ENCODE measurements around the gene CLEC16A. TPM values are rescaled to one million over a fixed set of nuclear protein-coding genes. Genes with fewer than 3 reads are reported as not detected.
A peak's percentile ranks its signal among the peaks of the same experiment; 100 is the strongest.

The CLEC16A gene
- total RNA-seq, 4 donors from 2014 or later, result 24.5 to 33.0 (median 29.3) TPM

DNA sequence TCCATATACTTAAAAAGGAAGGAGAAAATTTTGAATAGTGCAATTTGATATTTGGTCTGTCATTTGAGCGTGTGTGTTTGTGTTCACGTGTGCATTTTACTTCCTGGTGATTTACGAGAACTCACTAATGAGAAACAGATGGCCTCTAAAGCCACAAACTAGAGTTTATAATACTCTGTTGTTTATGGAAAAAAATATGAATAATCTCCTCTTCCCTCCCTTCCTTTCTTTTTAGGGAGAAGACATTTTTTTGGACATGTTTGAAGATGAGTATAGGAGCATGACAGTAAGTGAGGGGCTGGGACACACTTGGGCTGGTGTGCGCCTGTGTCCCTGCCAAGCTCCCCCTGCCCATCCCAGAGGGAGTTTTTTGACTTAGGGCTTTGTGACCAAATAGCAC lies 102.7 kb downstream of the CLEC16A start:
- no peak for TF ChIP-seq POLR2A (IDR thresholded peaks at IDR 0.05)
- TF ChIP-seq, protein P1, sequence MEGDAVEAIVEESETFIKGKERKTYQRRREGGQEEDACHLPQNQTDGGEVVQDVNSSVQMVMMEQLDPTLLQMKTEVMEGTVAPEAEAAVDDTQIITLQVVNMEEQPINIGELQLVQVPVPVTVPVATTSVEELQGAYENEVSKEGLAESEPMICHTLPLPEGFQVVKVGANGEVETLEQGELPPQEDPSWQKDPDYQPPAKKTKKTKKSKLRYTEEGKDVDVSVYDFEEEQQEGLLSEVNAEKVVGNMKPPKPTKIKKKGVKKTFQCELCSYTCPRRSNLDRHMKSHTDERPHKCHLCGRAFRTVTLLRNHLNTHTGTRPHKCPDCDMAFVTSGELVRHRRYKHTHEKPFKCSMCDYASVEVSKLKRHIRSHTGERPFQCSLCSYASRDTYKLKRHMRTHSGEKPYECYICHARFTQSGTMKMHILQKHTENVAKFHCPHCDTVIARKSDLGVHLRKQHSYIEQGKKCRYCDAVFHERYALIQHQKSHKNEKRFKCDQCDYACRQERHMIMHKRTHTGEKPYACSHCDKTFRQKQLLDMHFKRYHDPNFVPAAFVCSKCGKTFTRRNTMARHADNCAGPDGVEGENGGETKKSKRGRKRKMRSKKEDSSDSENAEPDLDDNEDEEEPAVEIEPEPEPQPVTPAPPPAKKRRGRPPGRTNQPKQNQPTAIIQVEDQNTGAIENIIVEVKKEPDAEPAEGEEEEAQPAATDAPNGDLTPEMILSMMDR (IDR thresholded peaks at IDR 0.05 in 4 of 5, conservative IDR thresholded peaks at IDR 0.05 in 1 of 5), result no peak
- Histone ChIP-seq H3K36me3 (peaks cover 6 to 62% of the 10 kb centered on the region in 2 donors), H3K27ac (peak overlapping the region; percentile 24 to 40 (median 34)), H3K27me3 (no peaks in the 10 kb centered on the region), H3K4me3 (no peak overlapping the region), H3K9me3 (no peaks in the 10 kb centered on the region), H3K4me1 (no peaks in the 10 kb centered on the region)
- DNase-seq, result peak in 1 of 2 donors; percentile 6
- intact Hi-C loops (cut with DNase I; ENCODE audit: low total_unique reads) (no loop called here), in situ Hi-C loops (cut with MboI; ENCODE audit: low sequenced_read_pairs in 4 of 4) (no loop called here)
- ATAC-seq, result peak; percentile 46 to 64

DNA sequence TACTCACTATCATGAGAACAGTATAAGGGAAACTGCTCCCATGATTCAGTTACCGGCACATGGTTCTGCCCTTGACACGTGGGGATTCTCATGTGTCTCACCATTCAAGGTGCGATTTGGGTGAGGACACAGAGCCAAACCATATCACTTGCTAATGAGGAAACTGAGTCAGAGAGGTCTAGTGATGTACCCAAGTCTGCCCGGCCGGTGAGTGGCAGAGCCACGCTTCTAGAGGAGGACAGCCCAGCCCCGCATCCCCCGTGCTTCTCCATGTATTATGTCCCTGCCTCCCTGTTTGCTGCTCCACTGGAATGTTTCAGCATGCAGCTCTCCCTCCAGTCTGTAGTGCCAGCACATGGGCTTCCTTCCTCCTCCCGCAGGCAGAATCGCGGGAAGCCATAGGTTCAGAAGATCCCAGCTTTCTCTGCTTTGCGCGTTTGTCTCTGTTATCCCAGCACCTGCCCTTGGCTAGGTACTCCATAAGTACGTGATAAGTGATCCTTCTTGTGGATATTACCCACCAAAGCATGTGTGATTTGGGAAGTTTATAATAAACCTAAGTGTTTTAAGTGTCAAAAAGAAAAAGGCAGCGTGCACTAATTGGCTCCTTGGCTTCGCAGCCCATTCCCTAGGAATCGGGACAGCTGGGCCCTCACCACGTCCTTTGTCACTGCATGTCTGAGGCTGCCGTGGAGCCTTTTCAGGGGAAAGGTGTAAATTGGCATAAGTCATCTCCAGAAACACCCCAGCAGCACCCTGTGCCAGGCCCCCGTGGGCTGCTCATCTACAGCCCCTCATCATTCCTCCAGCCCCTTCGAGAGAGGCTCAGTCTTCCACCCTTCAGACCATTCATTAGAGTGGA lies 103.8 kb downstream of the CLEC16A start:
- intact Hi-C loops (cut with DNase I; ENCODE audit: low total_unique reads) (no loop called here), in situ Hi-C loops (cut with MboI; ENCODE audit: low sequenced_read_pairs in 4 of 4) (no loop called here)
- Histone ChIP-seq H3K4me3 (no peak overlapping the region), H3K27ac (peak overlapping the region in 2 of 4 donors; percentile 24 to 36), H3K36me3 (peaks cover 6 to 63% of the 10 kb centered on the region in 2 donors), H3K27me3 (no peaks in the 10 kb centered on the region), H3K4me1 (no peaks in the 10 kb centered on the region), H3K9me3 (no peaks in the 10 kb centered on the region)
- TF ChIP-seq POLR2A (IDR thresholded peaks at IDR 0.05), result no peak
- TF ChIP-seq, protein P1 (IDR thresholded peaks at IDR 0.05 in 4 of 5, conservative IDR thresholded peaks at IDR 0.05 in 1 of 5), result no peak
- DNase-seq, result no peak
- no peak for ATAC-seq

- H3K27ac ChIP-seq, result no peak overlapping the region
- H3K27me3 ChIP-seq, result no peaks in the 10 kb centered on the region
- H3K36me3 ChIP-seq, result peaks cover 3 to 62% of the 10 kb centered on the region in 2 donors
- intact Hi-C loops (cut with DNase I; ENCODE audit: low total_unique reads), result no loop called here
- no peak overlapping the region for H3K4me3 ChIP-seq
- no peaks in the 10 kb centered on the region for H3K9me3 ChIP-seq
- ATAC-seq (no peak), DNase-seq (no peak)
- no peaks in the 10 kb centered on the region for H3K4me1 ChIP-seq
- in situ Hi-C loops (cut with MboI; ENCODE audit: low sequenced_read_pairs in 4 of 4), result no loop called here
- TF ChIP-seq POLR2A (IDR thresholded peaks at IDR 0.05), result no peak
- TF ChIP-seq, protein P1 (IDR thresholded peaks at IDR 0.05 in 4 of 5, conservative IDR thresholded peaks at IDR 0.05 in 1 of 5), result no peak
Observed at GRCh38 chr16:11049396-11050059, 105.2 kb downstream of the CLEC16A start.

DNA sequence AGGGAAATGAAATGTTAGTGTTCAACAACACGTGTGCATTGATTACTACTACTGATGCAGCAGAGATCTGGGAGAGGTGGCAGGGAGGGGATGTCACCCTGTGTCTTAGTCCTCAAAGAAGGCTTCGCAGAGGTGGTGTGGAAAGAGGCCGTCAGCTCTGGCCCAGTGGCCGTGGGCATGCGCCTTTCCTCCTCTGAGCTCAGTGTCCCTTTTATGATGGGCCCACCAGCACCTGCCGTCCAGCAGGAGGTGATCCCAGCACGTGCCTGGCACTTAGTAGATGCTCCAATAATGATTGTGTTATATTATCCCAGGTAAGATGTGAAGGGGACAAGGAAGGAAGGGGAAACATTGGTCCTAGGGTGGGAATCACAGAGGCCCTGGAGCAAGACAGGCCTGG lies 106.2 kb downstream of the CLEC16A start:
- Histone ChIP-seq H3K9me3 (no peaks in the 10 kb centered on the region), H3K4me3 (no peak overlapping the region), H3K36me3 (peaks cover 3 to 54% of the 10 kb centered on the region in 2 donors), H3K27me3 (no peaks in the 10 kb centered on the region), H3K4me1 (no peaks in the 10 kb centered on the region), H3K27ac (no peak overlapping the region)
- no peak for DNase-seq
- TF ChIP-seq POLR2A (IDR thresholded peaks at IDR 0.05), result no peak
- TF ChIP-seq, protein P1 (IDR thresholded peaks at IDR 0.05 in 4 of 5, conservative IDR thresholded peaks at IDR 0.05 in 1 of 5), result no peak
- ATAC-seq, result no peak
- in situ Hi-C loops (cut with MboI; ENCODE audit: low sequenced_read_pairs in 4 of 4) (no loop called here), intact Hi-C loops (cut with DNase I; ENCODE audit: low total_unique reads) (no loop called here)
